GM23338 (cell line): ENCODE results near the gene PPP1R10.

Experiments used
- CTCF ChIP-seq, 2 experiments: fragments of 200-600 bp in 1 of 2; sonication (generic) in 1 of 2; conservative IDR thresholded peaks; 2 replicates each; pipeline versions ENCODE4 v1.5.1 to v1.6.1; 2016 to 2017; ENCODE audit warnings: antibody characterized with exemption in 2 of 2, low read depth in 2 of 2, mild to moderate bottlenecking in 2 of 2, moderate library complexity in 1 of 2
- EZH2 ChIP-seq: fragments of 200-600 bp; sonication (generic); IDR thresholded peaks from one replicate; pipeline ENCODE4 v1.8.0; 2017; ENCODE audit warnings: antibody characterized with exemption, mild to moderate bottlenecking, low read depth; ENCODE audit not compliant: unreplicated experiment
- POLR2AphosphoS5 ChIP-seq: IDR thresholded peaks from 2 replicates; pipeline ENCODE4 v1.6.1; 2016; ENCODE audit warnings: antibody characterized with exemption, low read depth
- STAT1 ChIP-seq: IDR thresholded peaks from one replicate; pipeline ENCODE4 v1.6.1; 2016; ENCODE audit warnings: antibody characterized with exemption; ENCODE audit not compliant: unreplicated experiment
- TF ChIP-seq, protein P1 (sequence below): IDR thresholded peaks from one replicate; pipeline ENCODE4 v1.6.1; 2018; ENCODE audit warnings: antibody characterized with exemption; ENCODE audit not compliant: unreplicated experiment

GRCh38 chr6:30614843-30615218, 2.2 kb downstream of the PPP1R10 start:
- TF ChIP-seq CTCF (conservative IDR thresholded peaks at IDR 0.05; ENCODE audit: low read depth in 2 of 2) (no peak), STAT1 (no peak), EZH2 (no peak), POLR2AphosphoS5 (peak; percentile 49; the same call in 1 of the 2 replicates)
- TF ChIP-seq, protein P1, sequence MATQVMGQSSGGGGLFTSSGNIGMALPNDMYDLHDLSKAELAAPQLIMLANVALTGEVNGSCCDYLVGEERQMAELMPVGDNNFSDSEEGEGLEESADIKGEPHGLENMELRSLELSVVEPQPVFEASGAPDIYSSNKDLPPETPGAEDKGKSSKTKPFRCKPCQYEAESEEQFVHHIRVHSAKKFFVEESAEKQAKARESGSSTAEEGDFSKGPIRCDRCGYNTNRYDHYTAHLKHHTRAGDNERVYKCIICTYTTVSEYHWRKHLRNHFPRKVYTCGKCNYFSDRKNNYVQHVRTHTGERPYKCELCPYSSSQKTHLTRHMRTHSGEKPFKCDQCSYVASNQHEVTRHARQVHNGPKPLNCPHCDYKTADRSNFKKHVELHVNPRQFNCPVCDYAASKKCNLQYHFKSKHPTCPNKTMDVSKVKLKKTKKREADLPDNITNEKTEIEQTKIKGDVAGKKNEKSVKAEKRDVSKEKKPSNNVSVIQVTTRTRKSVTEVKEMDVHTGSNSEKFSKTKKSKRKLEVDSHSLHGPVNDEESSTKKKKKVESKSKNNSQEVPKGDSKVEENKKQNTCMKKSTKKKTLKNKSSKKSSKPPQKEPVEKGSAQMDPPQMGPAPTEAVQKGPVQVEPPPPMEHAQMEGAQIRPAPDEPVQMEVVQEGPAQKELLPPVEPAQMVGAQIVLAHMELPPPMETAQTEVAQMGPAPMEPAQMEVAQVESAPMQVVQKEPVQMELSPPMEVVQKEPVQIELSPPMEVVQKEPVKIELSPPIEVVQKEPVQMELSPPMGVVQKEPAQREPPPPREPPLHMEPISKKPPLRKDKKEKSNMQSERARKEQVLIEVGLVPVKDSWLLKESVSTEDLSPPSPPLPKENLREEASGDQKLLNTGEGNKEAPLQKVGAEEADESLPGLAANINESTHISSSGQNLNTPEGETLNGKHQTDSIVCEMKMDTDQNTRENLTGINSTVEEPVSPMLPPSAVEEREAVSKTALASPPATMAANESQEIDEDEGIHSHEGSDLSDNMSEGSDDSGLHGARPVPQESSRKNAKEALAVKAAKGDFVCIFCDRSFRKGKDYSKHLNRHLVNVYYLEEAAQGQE = no peak
